B cell (primary cell): ENCODE measurements around the gene SLC22A17. TPM values are rescaled to one million over a fixed set of nuclear protein-coding genes. Genes with fewer than 3 reads are reported as not detected.

Experiments
- ATAC-seq: fragments of 200-7000 bp; cut with Tn5 transposase; one replicate; pipeline ENCODE4 v1.10.0; 2021; ENCODE audit warnings: low read depth, mild to moderate bottlenecking, moderate number of reproducible peaks, moderate library complexity
- CTCF ChIA-PET: fragments of 350-600 bp; sonication (Branson Sonifier 250); formaldehyde crosslinking; loops from one replicate; lab custom pipeline; 2021; ENCODE audit warnings: antibody characterized with exemption, inconsistent platforms; lab: Charles Lee
- POLR2A ChIA-PET: fragments of 350-600 bp; sonication (Branson Sonifier 250); formaldehyde crosslinking; loops from one replicate; lab custom pipeline; 2021; ENCODE audit warnings: antibody characterized with exemption; lab: Charles Lee
- DNase-seq: peaks from one replicate; pipeline ENCODE4 v3.0.0; 2013
- H2AFZ ChIP-seq: 2 replicates; pipeline ENCODE4 v1.6.1; 2012; ENCODE audit warnings: mild to moderate bottlenecking, low read depth, low read length; ENCODE audit not compliant: insufficient read depth, poor library complexity, severe bottlenecking
- H3K27ac ChIP-seq, 2 donors: 1 replicate in 1 of 2; 2 replicates in 1 of 2; pipeline ENCODE4 v1.5.1; 2012 to 2013; ENCODE audit warnings: low read length in 2 of 2, mild to moderate bottlenecking in 2 of 2, moderate library complexity in 1 of 2
- H3K27me3 ChIP-seq, 4 experiments: fragments of 200-600 bp in 1 of 4; sonication (generic) in 1 of 4; replicated peaks in 1 of 4; 1 replicate in 2 of 4; 2 replicates in 2 of 4; pipeline versions ENCODE4 v1.6.1 to v1.7.0; 2013 to 2016; ENCODE audit warnings: low read length in 3 of 4, mild to moderate bottlenecking in 2 of 4, mixed read lengths in 1 of 4, moderate library complexity in 1 of 4; ENCODE audit not compliant: insufficient read depth in 4 of 4, control insufficient read depth in 3 of 4; ENCODE audit errors: control extremely low read depth in 1 of 4
- H3K36me3 ChIP-seq, 2 experiments: replicated peaks in 1 of 2; 1 replicate in 1 of 2; 2 replicates in 1 of 2; pipeline versions ENCODE4 v1.6.1 to v1.7.1; 2013; ENCODE audit warnings: low read length in 1 of 2; ENCODE audit not compliant: insufficient read depth in 2 of 2, control insufficient read depth in 1 of 2; ENCODE audit errors: control extremely low read depth in 1 of 2, extremely low read depth in 1 of 2
- H3K4me1 ChIP-seq, 2 donors: fragments of 200-600 bp in 1 of 2; sonication (generic) in 1 of 2; 1 replicate in 1 of 2; 2 replicates in 1 of 2; pipeline versions ENCODE4 v1.5.1 to v1.6.1; 2013 to 2017; ENCODE audit warnings: low read length in 2 of 2; ENCODE audit not compliant: control insufficient read depth in 2 of 2, insufficient read depth in 2 of 2
- H3K4me2 ChIP-seq: replicated peaks from 2 replicates; pipeline ENCODE3; 2012; ENCODE audit warnings: mild to moderate bottlenecking, low read depth, low read length; ENCODE audit not compliant: poor library complexity, severe bottlenecking
- H3K4me3 ChIP-seq, 5 experiments: fragments of 200-600 bp in 1 of 5; sonication (generic) in 1 of 5; 1 replicate in 3 of 5; 2 replicates in 2 of 5; pipeline versions ENCODE4 v1.5.1 to v1.7.0; 2011 to 2016; ENCODE audit warnings: low read length in 4 of 5, mild to moderate bottlenecking in 4 of 5, low read depth in 2 of 5, control low read depth in 1 of 5, moderate library complexity in 1 of 5; ENCODE audit not compliant: insufficient read depth in 1 of 5; ENCODE audit errors: control extremely low read depth in 1 of 5, extremely low read depth in 1 of 5
- H3K79me2 ChIP-seq: fragments of 200-600 bp; sonication (generic); one replicate; pipeline ENCODE4 v1.6.0; 2016; ENCODE audit warnings: low read length; ENCODE audit not compliant: control insufficient read depth, insufficient read depth
- H3K9ac ChIP-seq: fragments of 200-600 bp; sonication (generic); 2 replicates; pipeline ENCODE4 v1.6.1; 2017; ENCODE audit warnings: mild to moderate bottlenecking, low read length, moderate library complexity
- H3K9me3 ChIP-seq, 3 donors: one replicate each; pipeline versions ENCODE4 v1.6.1 to v1.7.1; 2013; ENCODE audit warnings: low read length in 2 of 3; ENCODE audit not compliant: control insufficient read depth in 2 of 3, insufficient read depth in 1 of 3; ENCODE audit errors: control extremely low read depth in 1 of 3
- H4K20me1 ChIP-seq: 2 replicates; pipeline ENCODE4 v1.6.0; 2012; ENCODE audit warnings: mild to moderate bottlenecking, low read length; ENCODE audit not compliant: insufficient read depth, control insufficient read depth, poor library complexity, severe bottlenecking
- H3K27ac Mint-ChIP-seq: one replicate; pipeline ENCODE4 v1.8.0; 2021; ENCODE audit warnings: mixed read lengths
- H3K27me3 Mint-ChIP-seq: one replicate; pipeline ENCODE4 v1.8.0; 2021; ENCODE audit warnings: mixed read lengths
- H3K4me1 Mint-ChIP-seq: one replicate; pipeline ENCODE4 v1.8.0; 2021; ENCODE audit warnings: mixed read lengths
- H3K4me3 Mint-ChIP-seq: one replicate; pipeline ENCODE4 v1.8.0; 2021; ENCODE audit warnings: mixed read lengths
- H3K9me3 Mint-ChIP-seq: one replicate; pipeline ENCODE4 v1.8.0; 2022; ENCODE audit warnings: mixed read lengths; ENCODE audit not compliant: insufficient read depth
- EZH2 ChIP-seq: IDR thresholded peaks from 2 replicates; pipeline ENCODE4 v1.6.1; 2012; ENCODE audit warnings: borderline replicate concordance, low read depth, mild to moderate bottlenecking, moderate library complexity, low read length; ENCODE audit not compliant: insufficient read depth, poor library complexity, severe bottlenecking
- WGBS: methylation state at CpG from one replicate; pipeline ENCODE4 v1.1.5; 2013; ENCODE audit warnings: missing lambda C conversion rate; ENCODE audit not compliant: insufficient coverage; 5-methylcytosine and 5-hydroxymethylcytosine counted together
- intact Hi-C: fragments of 100-400 bp; cut with micrococcal nuclease; formaldehyde crosslinking; loops from one replicate; pipeline ENCODE4 v1.10.0; 2022
- polyA plus RNA-seq: library from polyadenylated mRNA; depleted of rRNA; stranded (reverse); fragments of >200 nt; gene quantifications from 2 replicates; pipeline ENCODE4 v1.2.3, GENCODE V29; 2012
- total RNA-seq, 2 donors: library from RNA; stranded (reverse); fragments of 120-200 nt in 1 of 2; gene quantifications; 1 replicate in 1 of 2; 2 replicates in 1 of 2; pipeline versions ENCODE4 v1.2.3 to v1.2.4, GENCODE V29; 2013 to 2022
- TF ChIP-seq, protein P1 (sequence below): fragments of 200-600 bp; IDR thresholded peaks from one replicate; pipeline ENCODE4 v1.8.0; 2022; ENCODE audit warnings: antibody characterized with exemption, mild to moderate bottlenecking

SLC22A17 gene
- total and polyA plus RNA-seq, 2 donors (not counting 1 experiment from before 2014, with no cell fraction given) = 0.89 to 0.92 TPM

- ATAC-seq (no peak), DNase-seq (no peak)
- H4K20me1 ChIP-seq = no peaks in the 10 kb centered on the region
- 93% methylated on average over 2 of the region's 3 CpGs for WGBS
- ChIA-PET CTCF (no interaction called here), POLR2A (no interaction called here)
- no peaks in the 10 kb centered on the region for H3K9me3 ChIP-seq
- H2AFZ ChIP-seq = no peak overlapping the region
- intact Hi-C loops = no loop called here
- no peaks in the 10 kb centered on the region for H3K79me2 ChIP-seq
- no peak overlapping the region for H3K4me3 Mint-ChIP-seq
- H3K4me2 ChIP-seq = no peak overlapping the region
- H3K36me3 ChIP-seq = no peaks in the 10 kb centered on the region
- no peak overlapping the region for H3K4me3 ChIP-seq
- TF ChIP-seq, protein P1, sequence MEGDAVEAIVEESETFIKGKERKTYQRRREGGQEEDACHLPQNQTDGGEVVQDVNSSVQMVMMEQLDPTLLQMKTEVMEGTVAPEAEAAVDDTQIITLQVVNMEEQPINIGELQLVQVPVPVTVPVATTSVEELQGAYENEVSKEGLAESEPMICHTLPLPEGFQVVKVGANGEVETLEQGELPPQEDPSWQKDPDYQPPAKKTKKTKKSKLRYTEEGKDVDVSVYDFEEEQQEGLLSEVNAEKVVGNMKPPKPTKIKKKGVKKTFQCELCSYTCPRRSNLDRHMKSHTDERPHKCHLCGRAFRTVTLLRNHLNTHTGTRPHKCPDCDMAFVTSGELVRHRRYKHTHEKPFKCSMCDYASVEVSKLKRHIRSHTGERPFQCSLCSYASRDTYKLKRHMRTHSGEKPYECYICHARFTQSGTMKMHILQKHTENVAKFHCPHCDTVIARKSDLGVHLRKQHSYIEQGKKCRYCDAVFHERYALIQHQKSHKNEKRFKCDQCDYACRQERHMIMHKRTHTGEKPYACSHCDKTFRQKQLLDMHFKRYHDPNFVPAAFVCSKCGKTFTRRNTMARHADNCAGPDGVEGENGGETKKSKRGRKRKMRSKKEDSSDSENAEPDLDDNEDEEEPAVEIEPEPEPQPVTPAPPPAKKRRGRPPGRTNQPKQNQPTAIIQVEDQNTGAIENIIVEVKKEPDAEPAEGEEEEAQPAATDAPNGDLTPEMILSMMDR = no peak
- no peak for TF ChIP-seq EZH2
- H3K4me1 ChIP-seq = no peaks in the 10 kb centered on the region
- H3K9ac ChIP-seq = no peak overlapping the region
- H3K27me3 Mint-ChIP-seq = peaks cover 35% of the 10 kb centered on the region
- no peaks in the 10 kb centered on the region for H3K9me3 Mint-ChIP-seq
- peaks cover 0 to 10% (median 0%) of the 10 kb centered on the region in 4 experiments for H3K27me3 ChIP-seq
- no peak overlapping the region for H3K27ac Mint-ChIP-seq
- no peak overlapping the region for H3K27ac ChIP-seq
- no peaks in the 10 kb centered on the region for H3K4me1 Mint-ChIP-seq
These were observed 46.4 kb upstream of the SLC22A17 start for GRCh38 chr14:23399136-23399535.

GRCh38 chr14:23398348-23398747 is 45.7 kb upstream of the SLC22A17 start:
- DNase-seq (no peak), ATAC-seq (no peak)
- no peaks in the 10 kb centered on the region for H3K36me3 ChIP-seq
- intact Hi-C loops = no loop called here
- TF ChIP-seq, protein P1 = no peak
- no peak for TF ChIP-seq EZH2
- no peak overlapping the region for H3K27ac Mint-ChIP-seq
- H3K9me3 Mint-ChIP-seq = no peaks in the 10 kb centered on the region
- no peaks in the 10 kb centered on the region for H3K4me1 ChIP-seq
- no peak overlapping the region for H2AFZ ChIP-seq
- H3K9ac ChIP-seq = no peak overlapping the region
- ChIA-PET POLR2A (no interaction called here), CTCF (no interaction called here)
- no peaks in the 10 kb centered on the region for H4K20me1 ChIP-seq
- WGBS = 93% methylated on average over 3 of the region's 4 CpGs
- H3K4me3 Mint-ChIP-seq = no peak overlapping the region
- H3K4me2 ChIP-seq = no peak overlapping the region
- H3K9me3 ChIP-seq = no peaks in the 10 kb centered on the region
- H3K27ac ChIP-seq = no peak overlapping the region
- no peak overlapping the region for H3K4me3 ChIP-seq
- H3K4me1 Mint-ChIP-seq = no peaks in the 10 kb centered on the region
- peaks cover 0 to 5% (median 0%) of the 10 kb centered on the region in 4 experiments for H3K27me3 ChIP-seq
- H3K79me2 ChIP-seq = no peaks in the 10 kb centered on the region
- peaks cover 34% of the 10 kb centered on the region for H3K27me3 Mint-ChIP-seq
